MM.1S (cell line): Measurements from ENCODE around the gene AGBL4.

ENCODE experiments used
- CTCF ChIP-seq: fragments of 300-600 bp; sonication (generic); IDR thresholded peaks from 2 replicates; pipeline ENCODE4 v1.5.1; 2016; ENCODE audit warnings: antibody characterized with exemption, low read length, mixed read lengths
- EZH2 ChIP-seq: fragments of 300-600 bp; sonication (generic); optimal IDR thresholded peaks from 2 replicates; pipeline ENCODE3; 2017; ENCODE audit warnings: low read depth, mild to moderate bottlenecking, antibody characterized with exemption, low read length, mixed read lengths
- EZH2phosphoT487 ChIP-seq: fragments of 300-600 bp; sonication (generic); IDR thresholded peaks from 2 replicates; pipeline ENCODE4 v1.6.1; 2018; ENCODE audit warnings: antibody characterized with exemption, low read length

GRCh38 chr1:48946070-48946469 is 1077.7 kb downstream of the AGBL4 start:
- no peak for TF ChIP-seq CTCF
- TF ChIP-seq EZH2 = no peak
- TF ChIP-seq EZH2phosphoT487 = no peak
